GM15510 (cell line): ENCODE data around the gene C5orf58.

Experiments used
- POLR2A ChIP-seq: IDR thresholded peaks from 3 replicates; pipeline ENCODE4 v1.6.1; 2011; ENCODE audit warnings: borderline replicate concordance; ENCODE audit not compliant: insufficient read length; ENCODE audit errors: extremely low read depth

Gene C5orf58

DNA sequence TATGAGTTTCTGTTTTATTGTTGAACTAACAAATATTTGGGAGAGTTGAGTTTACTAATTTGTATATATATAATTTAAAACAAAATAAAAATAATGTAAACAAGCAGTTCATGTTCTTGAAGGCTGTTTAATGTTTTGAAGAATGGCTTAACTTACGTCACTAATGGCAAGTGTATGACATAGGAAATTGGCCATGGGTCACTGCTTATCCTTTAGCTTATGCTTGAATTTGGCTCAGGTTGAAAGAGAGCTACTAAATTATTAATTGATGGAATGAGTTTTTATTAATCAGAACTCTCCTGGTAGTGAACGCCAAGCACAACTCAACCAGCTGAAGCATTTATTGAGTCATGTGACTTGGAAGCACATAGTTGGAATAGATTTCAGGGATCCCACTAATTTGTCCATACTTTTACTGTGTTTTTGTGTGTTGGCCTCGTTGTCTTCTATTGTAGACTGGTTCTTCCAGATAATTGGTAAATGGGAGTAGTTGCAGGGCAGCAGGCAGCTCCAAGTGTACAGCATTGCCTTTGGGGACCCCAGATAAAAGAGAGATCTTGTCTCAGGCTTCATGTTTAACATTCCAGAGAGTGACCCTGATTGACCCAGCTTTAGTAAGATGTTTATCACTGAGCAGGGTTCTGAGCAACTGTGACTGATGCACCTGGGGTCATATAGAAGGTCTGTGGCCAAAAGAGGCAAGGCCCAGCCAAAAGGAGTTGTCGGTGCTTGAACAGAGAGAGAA is 13.5 kb downstream of the C5orf58 start:
- no peak for TF ChIP-seq POLR2A

- TF ChIP-seq POLR2A, result no peak
Observed at GRCh38 chr5:170247363-170247762, 14.6 kb downstream of the C5orf58 start.

DNA sequence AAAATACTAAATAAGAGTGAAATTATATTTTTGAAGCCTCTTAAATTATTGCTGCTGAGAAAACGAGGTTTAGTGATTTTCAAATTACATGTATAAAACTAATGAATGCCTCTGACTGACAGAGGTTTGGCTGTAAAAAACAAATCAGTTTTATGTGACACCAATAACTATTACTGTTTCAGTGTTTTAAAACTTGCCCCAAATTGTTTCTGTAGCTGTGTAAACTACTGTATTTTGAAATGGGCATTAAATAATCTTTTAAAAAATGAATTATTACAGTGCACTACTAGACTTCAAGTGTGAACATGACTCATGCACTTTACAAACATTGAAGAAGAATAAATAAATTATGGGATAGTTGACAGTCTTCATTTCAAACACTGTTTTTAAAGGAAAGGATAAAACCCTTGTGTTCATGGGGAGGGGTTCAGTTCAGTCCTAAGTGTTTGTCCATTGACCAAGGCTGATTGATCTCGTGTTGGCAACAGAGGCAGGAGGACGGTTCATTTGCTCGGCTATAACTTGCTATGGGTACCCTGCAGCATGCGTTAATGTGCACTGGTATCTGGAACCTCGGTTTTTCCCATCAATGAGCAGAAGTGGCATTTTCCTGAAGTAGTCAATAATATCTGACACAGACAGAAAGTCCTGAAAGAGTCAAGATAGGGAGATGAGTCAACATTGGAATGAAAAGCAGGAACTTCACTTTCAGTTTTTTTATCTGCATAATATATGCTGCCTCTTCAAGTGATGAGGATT is 15.6 kb downstream of the C5orf58 start:
- TF ChIP-seq POLR2A, result no peak

DNA sequence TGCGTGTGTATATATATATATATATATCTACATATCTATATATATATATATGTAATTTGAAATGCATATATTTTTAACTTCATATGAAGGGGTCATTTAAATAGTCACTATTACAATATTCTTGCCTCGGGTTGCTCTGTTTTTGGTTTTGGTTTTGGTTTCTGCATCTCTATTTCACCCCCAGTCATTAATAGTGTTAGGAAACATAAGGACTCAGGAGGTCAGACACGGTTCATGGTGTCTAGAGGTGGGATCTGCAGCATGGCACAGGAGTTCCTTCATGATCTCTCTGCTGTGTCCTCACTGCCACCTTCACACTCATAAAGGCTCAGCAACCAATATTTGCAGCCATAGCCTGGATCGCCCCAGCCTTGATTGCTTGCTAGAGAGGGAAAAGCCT is 16.6 kb downstream of the C5orf58 start:
- TF ChIP-seq POLR2A, result no peak

GRCh38 chr5:170250810-170251317 is 18.1 kb downstream of the C5orf58 start:
- TF ChIP-seq POLR2A, result no peak

- no peak for TF ChIP-seq POLR2A
Observed at GRCh38 chr5:170251462-170251861, 18.7 kb downstream of the C5orf58 start.

DNA sequence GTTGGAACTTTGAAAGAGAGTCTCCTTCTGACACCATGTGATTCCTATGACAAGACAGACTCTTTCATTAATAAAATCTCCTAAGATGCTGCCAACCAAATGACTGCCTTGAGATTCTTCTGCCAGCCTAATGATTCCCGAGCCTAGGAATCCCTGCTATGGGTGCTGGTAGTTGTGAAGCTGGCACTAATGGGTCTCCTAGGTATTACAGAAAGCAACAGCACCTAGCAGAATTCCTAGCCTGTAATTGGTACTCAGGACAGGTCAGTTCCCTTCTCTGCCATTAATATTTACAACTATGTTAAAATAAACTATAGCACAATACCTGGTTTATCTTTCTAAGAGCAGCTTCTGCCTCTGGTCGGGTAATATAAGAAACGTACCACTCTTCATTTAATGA is 19.3 kb downstream of the C5orf58 start:
- no peak for TF ChIP-seq POLR2A

GRCh38 chr5:170252720-170253350 is 20.1 kb downstream of the C5orf58 start:
- no peak for TF ChIP-seq POLR2A

GRCh38 chr5:170254056-170254455 is 21.3 kb downstream of the C5orf58 start:
- no peak for TF ChIP-seq POLR2A

- no peak for TF ChIP-seq POLR2A
Observed at GRCh38 chr5:170256571-170256970, 23.8 kb downstream of the C5orf58 start.

DNA sequence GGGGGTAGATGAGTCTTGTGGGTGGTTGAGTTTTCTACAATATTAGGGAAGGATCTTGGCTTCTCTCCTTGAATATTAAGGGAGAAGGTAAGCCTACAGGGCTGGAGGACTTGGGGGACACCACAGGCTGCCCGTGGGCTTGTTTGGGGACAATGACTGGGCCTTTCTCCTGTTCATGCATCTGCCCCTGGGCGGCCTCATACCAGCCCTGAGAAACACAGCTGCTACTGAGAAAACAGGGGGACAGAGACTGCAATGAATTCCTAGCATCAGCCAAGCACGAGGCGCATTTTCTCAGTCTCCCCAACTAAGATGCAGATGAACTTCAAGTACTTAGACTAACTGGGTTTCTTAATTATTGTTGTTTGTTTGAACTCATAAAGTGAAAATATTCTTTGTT is 24.6 kb downstream of the C5orf58 start:
- TF ChIP-seq POLR2A, result no peak

DNA sequence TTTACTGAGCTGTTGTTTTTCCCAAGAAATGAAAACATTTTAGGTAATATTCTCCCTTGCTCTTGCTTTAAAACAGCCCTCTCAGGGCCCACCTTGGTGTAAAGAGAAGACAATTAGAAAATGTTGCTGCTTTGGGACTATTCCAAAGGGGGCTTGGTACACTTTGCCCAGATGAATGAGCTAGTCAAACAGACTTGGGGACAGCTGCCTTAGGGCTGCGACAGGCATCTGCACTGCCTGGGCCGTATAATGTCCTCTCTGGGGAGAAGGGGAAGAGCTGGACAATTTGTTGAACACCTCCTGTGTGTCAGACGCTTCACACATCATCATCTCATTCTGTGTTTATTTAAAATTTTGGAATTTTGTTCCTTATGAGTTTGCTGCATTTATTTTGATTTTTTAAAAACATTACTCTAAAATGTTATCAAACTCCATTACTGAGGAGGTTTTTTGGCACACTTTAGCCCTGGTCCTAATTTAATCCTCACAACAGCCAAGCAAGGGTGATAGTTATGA is 28.8 kb downstream of the C5orf58 start:
- TF ChIP-seq POLR2A, result no peak

DNA sequence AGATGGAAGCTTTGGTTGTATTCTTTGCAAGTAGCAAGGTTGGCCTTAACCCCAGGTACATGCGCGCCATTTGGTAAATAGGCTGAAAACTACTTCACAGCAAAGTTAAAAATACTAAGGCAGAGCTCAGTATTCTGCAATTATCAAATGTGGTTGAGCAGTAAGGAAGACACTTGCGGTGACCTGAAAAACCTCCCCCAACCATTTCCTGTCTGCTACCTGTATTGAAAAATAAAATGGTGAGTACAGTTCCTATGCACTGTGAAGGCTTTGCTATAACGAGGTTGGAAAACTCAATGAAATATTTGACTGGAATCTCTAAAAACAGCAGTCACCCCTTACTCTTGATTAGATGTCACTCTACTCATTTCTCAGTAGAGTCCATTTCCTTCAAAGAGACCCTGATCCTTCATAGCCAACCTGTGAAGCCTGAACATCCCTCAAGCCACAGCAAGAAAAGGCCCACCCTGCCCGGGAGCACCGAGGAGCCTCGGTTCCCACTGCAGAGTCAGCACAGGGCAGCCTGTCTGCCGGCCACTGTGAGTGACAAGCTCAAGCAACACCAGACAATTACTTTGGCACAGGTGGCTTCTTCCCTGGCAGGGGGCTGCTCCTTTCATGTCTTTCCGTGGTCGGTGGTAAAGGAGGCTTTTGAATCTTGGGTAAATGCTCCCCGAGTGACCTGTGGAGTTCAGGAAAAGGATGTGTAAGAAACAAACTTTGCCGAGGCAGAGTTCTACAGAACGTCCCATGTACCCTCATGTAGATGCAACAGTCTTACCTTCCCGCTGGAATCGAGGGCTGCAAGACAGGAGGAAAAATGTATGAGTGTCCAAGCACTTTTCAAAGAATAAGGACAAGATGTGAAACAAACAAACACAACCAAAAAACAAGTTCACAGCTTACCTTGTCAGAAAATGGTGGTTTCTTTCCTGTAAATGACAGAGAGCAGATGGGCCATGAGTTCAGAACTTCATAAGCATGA is 29.6 kb downstream of the C5orf58 start:
- TF ChIP-seq POLR2A, result no peak

GRCh38 chr5:170263906-170264305 is 31.1 kb downstream of the C5orf58 start:
- no peak for TF ChIP-seq POLR2A
